HUES48 (cell line): Measurements from ENCODE around the gene PBRM1.

Experiments used
- H3K27ac ChIP-seq: one replicate; pipeline ENCODE4 v1.7.0; 2013; ENCODE audit warnings: low read depth, low read length, inconsistent platforms
- H3K27me3 ChIP-seq: 2 replicates; pipeline ENCODE4 v1.6.1; 2013; ENCODE audit warnings: mild to moderate bottlenecking, low read length; ENCODE audit not compliant: control insufficient read depth, insufficient read depth
- H3K36me3 ChIP-seq: 2 replicates; pipeline ENCODE4 v1.6.1; 2013; ENCODE audit warnings: low read length; ENCODE audit not compliant: control insufficient read depth, insufficient read depth
- H3K4me1 ChIP-seq: 2 replicates; pipeline ENCODE4 v1.6.1; 2013; ENCODE audit warnings: mild to moderate bottlenecking, low read length; ENCODE audit not compliant: control insufficient read depth, insufficient read depth
- H3K4me3 ChIP-seq: 2 replicates; pipeline ENCODE4 v1.5.1; 2013; ENCODE audit warnings: mild to moderate bottlenecking, low read depth, low read length
- H3K9ac ChIP-seq: 2 replicates; pipeline ENCODE4 v1.6.1; 2013; ENCODE audit warnings: mild to moderate bottlenecking, low read depth, low read length, moderate library complexity
- H3K9me3 ChIP-seq: 2 replicates; pipeline ENCODE4 v1.6.1; 2013; ENCODE audit warnings: low read length; ENCODE audit not compliant: control insufficient read depth, insufficient read depth

PBRM1 gene

GRCh38 chr3:52547143-52547542 is 138.6 kb downstream of the PBRM1 start:
- H3K4me1 ChIP-seq: no peaks in the 10 kb centered on the region
- H3K9me3 ChIP-seq: no peaks in the 10 kb centered on the region
- peaks cover 59% of the 10 kb centered on the region for H3K36me3 ChIP-seq
- H3K27ac ChIP-seq: no peak overlapping the region
- H3K4me3 ChIP-seq: no peak overlapping the region
- H3K9ac ChIP-seq: no peak overlapping the region
- H3K27me3 ChIP-seq: no peaks in the 10 kb centered on the region

GRCh38 chr3:52546111-52546901 is 139.4 kb downstream of the PBRM1 start:
- Histone ChIP-seq H3K4me3 (no peak overlapping the region), H3K27ac (no peak overlapping the region), H3K4me1 (no peaks in the 10 kb centered on the region), H3K36me3 (peaks cover 55% of the 10 kb centered on the region), H3K9ac (no peak overlapping the region), H3K9me3 (no peaks in the 10 kb centered on the region), H3K27me3 (no peaks in the 10 kb centered on the region)

- Histone ChIP-seq H3K27me3 (no peaks in the 10 kb centered on the region), H3K4me3 (no peak overlapping the region), H3K4me1 (no peaks in the 10 kb centered on the region), H3K36me3 (peaks cover 55% of the 10 kb centered on the region), H3K9me3 (no peaks in the 10 kb centered on the region), H3K27ac (no peak overlapping the region), H3K9ac (no peak overlapping the region)
These were observed 140.8 kb downstream of the PBRM1 start for GRCh38 chr3:52544937-52545336.

- H3K4me1 ChIP-seq: peaks cover 14% of the 10 kb centered on the region; the same call in 1 of the 2 replicates
- H3K9me3 ChIP-seq: no peaks in the 10 kb centered on the region
- H3K36me3 ChIP-seq: peaks cover 32% of the 10 kb centered on the region
- no peak overlapping the region for H3K9ac ChIP-seq
- no peaks in the 10 kb centered on the region for H3K27me3 ChIP-seq
- no peak overlapping the region for H3K27ac ChIP-seq
- H3K4me3 ChIP-seq: no peak overlapping the region
These were observed 144.7 kb downstream of the PBRM1 start for GRCh38 chr3:52541050-52541449.

GRCh38 chr3:52539010-52539653 is 146.6 kb downstream of the PBRM1 start:
- no peak overlapping the region for H3K27ac ChIP-seq

GRCh38 chr3:52537726-52538421 is 147.8 kb downstream of the PBRM1 start:
- no peak overlapping the region for H3K27ac ChIP-seq
- peaks cover 27% of the 10 kb centered on the region for H3K36me3 ChIP-seq
- no peaks in the 10 kb centered on the region for H3K27me3 ChIP-seq
- H3K4me3 ChIP-seq: peak overlapping the region; percentile 88
- H3K9me3 ChIP-seq: no peaks in the 10 kb centered on the region
- peaks cover 21% of the 10 kb centered on the region for H3K4me1 ChIP-seq
- H3K9ac ChIP-seq: no peak overlapping the region

More at GRCh38 chr3:52539010-52539653, 146.6 kb downstream of the PBRM1 start:
- Histone ChIP-seq H3K36me3 (peaks cover 27% of the 10 kb centered on the region), H3K4me3 (no peak overlapping the region), H3K4me1 (peaks cover 21% of the 10 kb centered on the region), H3K27me3 (no peaks in the 10 kb centered on the region), H3K9ac (no peak overlapping the region), H3K9me3 (no peaks in the 10 kb centered on the region)

GRCh38 chr3:52537165-52537620 is 148.5 kb downstream of the PBRM1 start:
- H3K4me1 ChIP-seq: peaks cover 25% of the 10 kb centered on the region
- peak overlapping the region; percentile 88 for H3K4me3 ChIP-seq
- H3K27me3 ChIP-seq: no peaks in the 10 kb centered on the region
- H3K9me3 ChIP-seq: no peaks in the 10 kb centered on the region
- peaks cover 27% of the 10 kb centered on the region for H3K36me3 ChIP-seq
- H3K27ac ChIP-seq: peak overlapping the region; percentile 92
- H3K9ac ChIP-seq: peak overlapping the region; percentile 85

- Histone ChIP-seq H3K9me3 (no peaks in the 10 kb centered on the region), H3K27me3 (no peaks in the 10 kb centered on the region), H3K4me1 (peaks cover 30% of the 10 kb centered on the region), H3K36me3 (peaks cover 30% of the 10 kb centered on the region), H3K9ac (peak within 1 kb of the TSS; percentile 85), H3K27ac (peak within 1 kb of the TSS; percentile 92), H3K4me3 (peak within 1 kb of the TSS; percentile 88)
These were observed 149.1 kb downstream of the PBRM1 start, which contains the start of gene UQCC5 for GRCh38 chr3:52536369-52537164. Gene UQCC5 (plus strand): TSS chr3:52536605. CDS start chr3:52536756, 151 bp downstream.

GRCh38 chr3:52536112-52536368 is 149.7 kb downstream of the PBRM1 start:
- H3K9ac ChIP-seq: no peak overlapping the region

GRCh38 chr3:52535411-52536111 is 150.2 kb downstream of the PBRM1 start:
- Histone ChIP-seq H3K9me3 (no peaks in the 10 kb centered on the region), H3K27me3 (no peaks in the 10 kb centered on the region), H3K4me1 (peaks cover 30% of the 10 kb centered on the region), H3K9ac (no peak overlapping the region), H3K4me3 (peak overlapping the region; percentile 18; the same call in 1 of the 2 replicates), H3K36me3 (peaks cover 22% of the 10 kb centered on the region), H3K27ac (no peak overlapping the region)

More at GRCh38 chr3:52536112-52536368, 149.7 kb downstream of the PBRM1 start:
- Histone ChIP-seq H3K4me3 (peak overlapping the region; percentile 18; the same call in 1 of the 2 replicates), H3K36me3 (peaks cover 24% of the 10 kb centered on the region), H3K27me3 (no peaks in the 10 kb centered on the region), H3K27ac (no peak overlapping the region), H3K9me3 (no peaks in the 10 kb centered on the region), H3K4me1 (peaks cover 30% of the 10 kb centered on the region)
